PC-9 (cell line): ENCODE data around the gene MTURN. TPM values are rescaled to one million over a fixed set of nuclear protein-coding genes. Genes with fewer than 3 reads are reported as not detected.

Experiments
- BruUV-seq: library from RNA; stranded (reverse); fragments of 400-500 nt; replicated peaks from 2 replicates; lab custom pipeline; 2021; lab: Mats Ljungman, UMichigan
- CTCF ChIA-PET: fragments of 300-600 bp; sonication (Branson Sonifier 250); formaldehyde crosslinking; loops from one replicate; lab custom pipeline; 2022; ENCODE audit warnings: antibody characterized with exemption; lab: Charles Lee
- POLR2A ChIA-PET: fragments of 300-600 bp; sonication (Branson Sonifier 250); formaldehyde crosslinking; loops from one replicate; lab custom pipeline; 2022; ENCODE audit warnings: antibody characterized with exemption; ENCODE audit not compliant: unreplicated experiment; lab: Charles Lee
- DNase-seq, 2 experiments: peaks; one replicate each; pipeline versions ENCODE4 v3.0.0 to v3.0.0-alpha.2; 2015 to 2022; ENCODE audit warnings: mixed read lengths in 1 of 2
- H2AFZ ChIP-seq: fragments of 200-600 bp; sonication (generic); 2 replicates; pipeline ENCODE4 v1.8.1; 2017; ENCODE audit warnings: antibody characterized with exemption
- H3F3A ChIP-seq: fragments of 200-600 bp; sonication (generic); 2 replicates; pipeline ENCODE4 v1.8.1; 2017; ENCODE audit warnings: antibody characterized with exemption, mild to moderate bottlenecking, low read depth; ENCODE audit not compliant: insufficient read depth
- H3K27ac ChIP-seq: fragments of 200-600 bp; sonication (generic); 2 replicates; pipeline ENCODE4 v1.6.1; 2016; ENCODE audit warnings: mixed run types
- H3K27me3 ChIP-seq: fragments of 200-600 bp; sonication (generic); 2 replicates; pipeline ENCODE4 v1.6.1; 2016; ENCODE audit warnings: low read depth, mixed run types; ENCODE audit not compliant: insufficient read depth
- H3K36me3 ChIP-seq: fragments of 200-600 bp; sonication (generic); 2 replicates; pipeline ENCODE4 v1.6.1; 2016; ENCODE audit warnings: low read depth, mixed run types
- H3K4me1 ChIP-seq: fragments of 200-600 bp; sonication (generic); replicated peaks from 2 replicates; pipeline ENCODE4 v1.6.1; 2016; ENCODE audit warnings: mixed run types; ENCODE audit not compliant: insufficient read depth
- H3K4me2 ChIP-seq: fragments of 200-600 bp; sonication (generic); 2 replicates; pipeline ENCODE4 v1.6.1; 2017; ENCODE audit warnings: mixed run types
- H3K4me3 ChIP-seq: fragments of 200-600 bp; sonication (generic); 2 replicates; pipeline ENCODE4 v1.6.1; 2016; ENCODE audit warnings: mixed run types
- H3K79me2 ChIP-seq: fragments of 200-600 bp; sonication (generic); 2 replicates; pipeline ENCODE4 v1.6.1; 2017; ENCODE audit warnings: low read depth, mixed run types
- H3K9me2 ChIP-seq: fragments of 200-600 bp; sonication (generic); 2 replicates; pipeline ENCODE4 v1.8.1; 2017; ENCODE audit warnings: mild to moderate bottlenecking; ENCODE audit not compliant: insufficient read depth
- H3K9me3 ChIP-seq: fragments of 200-600 bp; sonication (generic); 2 replicates; pipeline ENCODE4 v1.8.1; 2016; ENCODE audit warnings: low read depth; ENCODE audit not compliant: insufficient read depth
- H4K20me1 ChIP-seq: fragments of 200-600 bp; sonication (generic); 2 replicates; pipeline ENCODE4 v1.8.1; 2017; ENCODE audit not compliant: insufficient read depth
- CTCF ChIP-seq: fragments of 200-600 bp; sonication (generic); conservative IDR thresholded peaks from 2 replicates; pipeline ENCODE4 v1.6.1; 2017; ENCODE audit warnings: mixed run types, antibody characterized with exemption, mild to moderate bottlenecking, moderate library complexity
- EZH2 ChIP-seq: fragments of 200-600 bp; sonication (generic); IDR thresholded peaks from 2 replicates; pipeline ENCODE4 v1.8.0; 2017; ENCODE audit warnings: antibody characterized with exemption, low read depth
- intact Hi-C: fragments of 100-400 bp; cut with micrococcal nuclease; formaldehyde crosslinking; loops from one replicate; pipeline ENCODE4 v1.10.0; 2022; ENCODE audit not compliant: unreplicated experiment
- total RNA-seq: library from RNA; stranded (reverse); gene quantifications from 2 replicates; pipeline ENCODE4 v1.2.3, GENCODE V29; 2021

The MTURN gene
- total RNA-seq, 1 experiment from 2014 or later = 21.6 TPM

- intact Hi-C loops = no loop called here
- H2AFZ ChIP-seq = no peak overlapping the region
- DNase-seq = no peak
- TF ChIP-seq CTCF (no peak), EZH2 (no peak)
- no peaks in the 10 kb centered on the region for H3K36me3 ChIP-seq
- POLR2A ChIA-PET = interaction anchor here (0.6 to 0.7 kb wide), 3 partner anchors 37 to 1898 kb away, joined by 3 to 5 read pairs (median 3); no protein-coding TSS in a partner anchor
- H3K27ac ChIP-seq = no peak overlapping the region
- no peaks in the 10 kb centered on the region for H3F3A ChIP-seq
- H4K20me1 ChIP-seq = no peaks in the 10 kb centered on the region
- H3K9me2 ChIP-seq = no peaks in the 10 kb centered on the region
- H3K27me3 ChIP-seq = no peaks in the 10 kb centered on the region
- CTCF ChIA-PET = interaction anchor here (1.0 kb wide), 1 partner anchor 13 kb away, joined by 4 read pairs; no protein-coding TSS in a partner anchor
- no peak overlapping the region for H3K4me2 ChIP-seq
- H3K9me3 ChIP-seq = no peaks in the 10 kb centered on the region; the same call in 1 of the 2 replicates
- BruUV-seq = no TSS peak
- H3K4me3 ChIP-seq = no peak overlapping the region
- no peaks in the 10 kb centered on the region for H3K79me2 ChIP-seq
- no peaks in the 10 kb centered on the region for H3K4me1 ChIP-seq
Observed at GRCh38 chr7:30178748-30179436, 44.1 kb downstream of the MTURN start.

GRCh38 chr7:30180718-30181117 lies 45.9 kb downstream of the MTURN start:
- H3K27ac ChIP-seq = no peak overlapping the region
- no peak for DNase-seq
- intact Hi-C loops = no loop called here
- H3K4me1 ChIP-seq = no peaks in the 10 kb centered on the region
- no peaks in the 10 kb centered on the region for H3F3A ChIP-seq
- no TSS peak for BruUV-seq
- no peak overlapping the region for H2AFZ ChIP-seq
- H4K20me1 ChIP-seq = no peaks in the 10 kb centered on the region
- H3K4me2 ChIP-seq = no peak overlapping the region
- H3K79me2 ChIP-seq = no peaks in the 10 kb centered on the region
- no peak for TF ChIP-seq EZH2
- TF ChIP-seq CTCF = no peak
- CTCF ChIA-PET = interaction anchor here (0.5 kb wide), 1 partner anchor 351 kb away, joined by 3 read pairs; no protein-coding TSS in a partner anchor
- no peaks in the 10 kb centered on the region for H3K27me3 ChIP-seq
- no peaks in the 10 kb centered on the region for H3K36me3 ChIP-seq
- H3K9me2 ChIP-seq = no peaks in the 10 kb centered on the region
- no peak overlapping the region for H3K4me3 ChIP-seq
- no peaks in the 10 kb centered on the region; the same call in 1 of the 2 replicates for H3K9me3 ChIP-seq
- POLR2A ChIA-PET = interaction anchor here (0.7 kb wide), 1 partner anchor 33 kb away, joined by 4 read pairs; no protein-coding TSS in a partner anchor

- H3K4me2 ChIP-seq = no peak overlapping the region
- no peak overlapping the region for H2AFZ ChIP-seq
- no peaks in the 10 kb centered on the region for H4K20me1 ChIP-seq
- no peaks in the 10 kb centered on the region for H3K36me3 ChIP-seq
- DNase-seq = no peak
- H3K9me3 ChIP-seq = no peaks in the 10 kb centered on the region; the same call in 1 of the 2 replicates
- no TSS peak for BruUV-seq
- no peaks in the 10 kb centered on the region for H3K27me3 ChIP-seq
- TF ChIP-seq CTCF (no peak), EZH2 (no peak)
- POLR2A ChIA-PET = no interaction called here
- H3F3A ChIP-seq = no peaks in the 10 kb centered on the region
- intact Hi-C loops = no loop called here
- H3K4me3 ChIP-seq = no peak overlapping the region
- H3K4me1 ChIP-seq = no peaks in the 10 kb centered on the region
- CTCF ChIA-PET = no interaction called here
- no peaks in the 10 kb centered on the region for H3K9me2 ChIP-seq
- H3K27ac ChIP-seq = no peak overlapping the region
- no peaks in the 10 kb centered on the region for H3K79me2 ChIP-seq
Observed at GRCh38 chr7:30181211-30181610, 46.4 kb downstream of the MTURN start.
